SU-DHL-6 (cell line): ENCODE data around the gene FPR2.

Source experiments
- H2AFZ ChIP-seq: fragments of 200-600 bp; sonication (generic); 2 replicates; pipeline ENCODE4 v1.6.1; 2014; ENCODE audit warnings: low read depth, mild to moderate bottlenecking, moderate library complexity, mixed read lengths, antibody characterized with exemption, low read length; ENCODE audit not compliant: severe bottlenecking
- H3F3A ChIP-seq: fragments of 200-600 bp; shearing (Covaris generic); 2 replicates; pipeline ENCODE4 v1.6.0; 2016; ENCODE audit warnings: antibody characterized with exemption, mild to moderate bottlenecking; ENCODE audit not compliant: insufficient read depth
- H3K27ac ChIP-seq: fragments of 200-600 bp; sonication (generic); 2 replicates; pipeline ENCODE4 v1.5.1; 2016; ENCODE audit warnings: low read depth, mild to moderate bottlenecking, low read length, moderate library complexity, mixed read lengths
- H3K27me3 ChIP-seq: fragments of 200-600 bp; sonication (generic), shearing (Covaris generic); 2 replicates; pipeline ENCODE4 v1.6.0; 2014; ENCODE audit warnings: mild to moderate bottlenecking, low read length
- H3K36me3 ChIP-seq: fragments of 200-600 bp; sonication (generic); 2 replicates; pipeline ENCODE4 v1.6.1; 2014; ENCODE audit warnings: mild to moderate bottlenecking, low read length, mixed read lengths
- H3K4me2 ChIP-seq: fragments of 300-600, 200-600 bp; shearing (Covaris generic), sonication (generic); 2 replicates; pipeline ENCODE4 v1.6.0; 2014; ENCODE audit warnings: low read length, low read depth, mild to moderate bottlenecking; ENCODE audit not compliant: poor library complexity, severe bottlenecking
- H3K4me3 ChIP-seq: fragments of 200-600 bp; sonication (generic); 2 replicates; pipeline ENCODE4 v1.5.1; 2014; ENCODE audit warnings: antibody characterized with exemption, low read length, mild to moderate bottlenecking, mixed read lengths; ENCODE audit not compliant: insufficient read depth, poor library complexity, severe bottlenecking
- H3K79me2 ChIP-seq: fragments of 200-600 bp; sonication (generic); 2 replicates; pipeline ENCODE4 v1.6.1; 2014; ENCODE audit warnings: mild to moderate bottlenecking, low read length, moderate library complexity; ENCODE audit not compliant: insufficient read depth
- H3K9ac ChIP-seq: fragments of 200-600 bp; sonication (generic); 2 replicates; pipeline ENCODE4 v1.7.0; 2014; ENCODE audit warnings: mild to moderate bottlenecking, low read length
- H3K9me2 ChIP-seq: fragments of 200-600 bp; sonication (generic); replicated peaks from 2 replicates; pipeline ENCODE4 v1.6.1; 2014; ENCODE audit warnings: low read length; ENCODE audit not compliant: insufficient read depth
- H3K9me3 ChIP-seq: fragments of 200-600 bp; sonication (generic); 2 replicates; pipeline ENCODE4 v1.6.1; 2014; ENCODE audit warnings: low read length, mixed read lengths; ENCODE audit not compliant: insufficient read depth
- H4K20me1 ChIP-seq: fragments of 200-600 bp; sonication (generic); 2 replicates; pipeline ENCODE4 v1.6.1; 2014; ENCODE audit warnings: low read depth, mild to moderate bottlenecking, antibody characterized with exemption, low read length, moderate library complexity, mixed read lengths
- EZH2phosphoT487 ChIP-seq: fragments of 200-600 bp; sonication (generic), shearing (Covaris generic); conservative IDR thresholded peaks from 2 replicates; pipeline ENCODE4 v1.6.1; 2018; ENCODE audit warnings: mild to moderate bottlenecking, antibody characterized with exemption, low read length, moderate library complexity, mixed read lengths
- TF ChIP-seq, protein P1 (sequence below): fragments of 200-600 bp; sonication (generic); IDR thresholded peaks from one replicate; pipeline ENCODE4 v1.5.1; 2017; ENCODE audit warnings: antibody characterized with exemption, mild to moderate bottlenecking, low read length, moderate library complexity; ENCODE audit not compliant: insufficient read depth, poor library complexity, severe bottlenecking

Gene FPR2

DNA sequence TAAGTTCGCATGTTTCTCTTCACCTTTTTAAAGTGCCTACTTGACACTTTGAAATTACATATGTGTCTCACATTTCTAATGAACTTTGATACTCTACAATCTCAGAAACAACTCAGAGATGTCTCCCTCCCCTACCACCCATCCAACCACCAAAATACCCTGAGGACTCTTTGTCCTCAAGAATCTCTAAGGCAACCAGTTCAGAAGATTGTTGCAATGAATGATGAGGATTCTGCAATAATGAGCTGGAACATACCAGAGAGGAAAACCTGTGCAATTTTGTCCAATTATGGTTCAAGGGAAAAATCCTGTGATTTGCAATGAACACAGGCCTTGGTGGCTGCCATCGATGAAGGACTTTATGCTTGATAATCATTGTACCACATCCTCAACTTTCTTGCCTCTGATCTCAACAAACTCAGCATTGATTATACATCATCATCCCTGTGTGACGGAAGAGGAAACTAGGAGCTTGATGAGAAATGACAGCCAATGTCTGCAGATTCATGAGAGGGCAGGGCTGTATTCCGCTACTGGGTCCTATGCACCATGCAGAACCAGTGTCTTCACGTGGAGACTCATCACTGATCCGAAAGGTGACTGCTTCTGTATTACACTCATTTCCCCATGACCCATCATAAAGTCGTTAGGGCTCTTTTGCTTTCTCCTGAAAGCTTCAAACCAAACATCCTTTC lies 10.4 kb upstream of the FPR2 start:
- no peak overlapping the region for H3K9ac ChIP-seq
- H3F3A ChIP-seq: no peaks in the 10 kb centered on the region
- no peak overlapping the region for H3K4me3 ChIP-seq
- H3K9me3 ChIP-seq: no peaks in the 10 kb centered on the region
- no peaks in the 10 kb centered on the region for H3K79me2 ChIP-seq
- H3K27me3 ChIP-seq: no peaks in the 10 kb centered on the region
- TF ChIP-seq, protein P1, sequence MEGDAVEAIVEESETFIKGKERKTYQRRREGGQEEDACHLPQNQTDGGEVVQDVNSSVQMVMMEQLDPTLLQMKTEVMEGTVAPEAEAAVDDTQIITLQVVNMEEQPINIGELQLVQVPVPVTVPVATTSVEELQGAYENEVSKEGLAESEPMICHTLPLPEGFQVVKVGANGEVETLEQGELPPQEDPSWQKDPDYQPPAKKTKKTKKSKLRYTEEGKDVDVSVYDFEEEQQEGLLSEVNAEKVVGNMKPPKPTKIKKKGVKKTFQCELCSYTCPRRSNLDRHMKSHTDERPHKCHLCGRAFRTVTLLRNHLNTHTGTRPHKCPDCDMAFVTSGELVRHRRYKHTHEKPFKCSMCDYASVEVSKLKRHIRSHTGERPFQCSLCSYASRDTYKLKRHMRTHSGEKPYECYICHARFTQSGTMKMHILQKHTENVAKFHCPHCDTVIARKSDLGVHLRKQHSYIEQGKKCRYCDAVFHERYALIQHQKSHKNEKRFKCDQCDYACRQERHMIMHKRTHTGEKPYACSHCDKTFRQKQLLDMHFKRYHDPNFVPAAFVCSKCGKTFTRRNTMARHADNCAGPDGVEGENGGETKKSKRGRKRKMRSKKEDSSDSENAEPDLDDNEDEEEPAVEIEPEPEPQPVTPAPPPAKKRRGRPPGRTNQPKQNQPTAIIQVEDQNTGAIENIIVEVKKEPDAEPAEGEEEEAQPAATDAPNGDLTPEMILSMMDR: no peak
- no peak for TF ChIP-seq EZH2phosphoT487
- H3K9me2 ChIP-seq: no peaks in the 10 kb centered on the region
- no peak overlapping the region for H3K4me2 ChIP-seq
- no peaks in the 10 kb centered on the region for H4K20me1 ChIP-seq
- no peaks in the 10 kb centered on the region for H3K36me3 ChIP-seq
- H3K27ac ChIP-seq: no peak overlapping the region
- no peak overlapping the region for H2AFZ ChIP-seq

DNA sequence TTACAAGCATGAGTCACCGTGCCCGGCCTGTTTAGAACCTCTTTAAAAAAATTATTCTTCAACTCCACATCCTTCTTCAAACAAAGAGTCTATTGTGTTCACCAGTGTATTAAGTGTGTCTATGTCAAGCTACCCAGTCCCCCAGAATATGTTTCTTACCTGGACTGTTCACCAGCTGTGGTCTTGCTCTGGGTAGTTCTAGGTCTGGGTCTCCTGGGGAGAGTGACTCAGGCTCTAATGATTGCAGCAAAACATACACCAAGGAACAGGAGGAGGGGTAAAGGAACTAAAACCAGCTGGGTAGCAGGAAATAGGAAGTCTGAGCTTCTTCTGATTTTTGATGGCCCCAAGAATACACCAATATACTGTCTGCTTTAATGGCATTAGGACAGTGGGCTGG lies 9.3 kb upstream of the FPR2 start, which contains the start of gene FPR1:
Gene FPR1, minus strand, starts transcription at position 224 of the 400 bp plus-strand sequence. CDS start 4,884 bp downstream, outside the sequence.
- TF ChIP-seq, protein P1: no peak
- no peak for TF ChIP-seq EZH2phosphoT487
- Histone ChIP-seq H3F3A (no peaks in the 10 kb centered on the region), H3K36me3 (no peaks in the 10 kb centered on the region), H3K27me3 (no peaks in the 10 kb centered on the region), H2AFZ (no peak within 1 kb of the TSS), H3K9me2 (no peaks in the 10 kb centered on the region), H4K20me1 (no peaks in the 10 kb centered on the region), H3K9ac (no peak within 1 kb of the TSS), H3K27ac (no peak within 1 kb of the TSS), H3K4me3 (no peak within 1 kb of the TSS), H3K79me2 (no peaks in the 10 kb centered on the region), H3K4me2 (no peak within 1 kb of the TSS), H3K9me3 (no peaks in the 10 kb centered on the region)

DNA sequence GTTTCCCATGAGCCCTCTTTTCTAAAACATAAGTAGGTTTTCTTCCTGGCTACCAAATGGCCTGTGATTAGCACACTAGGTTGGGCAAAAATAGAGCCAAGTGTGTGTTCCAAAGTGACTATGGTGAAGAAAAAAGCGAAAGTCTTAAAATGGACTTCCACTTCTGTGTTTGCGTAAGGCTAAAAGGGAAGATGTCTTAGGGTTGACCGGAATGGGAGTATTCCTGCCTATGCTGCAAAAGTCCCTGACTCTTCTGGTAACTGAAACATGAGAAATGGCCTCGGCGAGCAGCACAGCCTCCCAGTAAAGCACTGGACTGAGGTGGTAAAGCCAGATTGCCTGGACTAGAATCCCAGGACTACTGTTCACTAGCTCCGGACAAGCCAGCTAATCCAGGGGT lies 6.9 kb upstream of the FPR2 start:
- Histone ChIP-seq H3F3A (no peaks in the 10 kb centered on the region), H3K4me2 (no peak overlapping the region), H3K9me3 (no peaks in the 10 kb centered on the region), H3K4me3 (no peak overlapping the region), H3K9me2 (no peaks in the 10 kb centered on the region), H3K27me3 (no peaks in the 10 kb centered on the region), H4K20me1 (no peaks in the 10 kb centered on the region), H3K36me3 (no peaks in the 10 kb centered on the region), H2AFZ (no peak overlapping the region), H3K27ac (no peak overlapping the region), H3K79me2 (no peaks in the 10 kb centered on the region), H3K9ac (no peak overlapping the region)
- no peak for TF ChIP-seq EZH2phosphoT487
- TF ChIP-seq, protein P1: no peak
